ENCODE measurements around the gene SEC22B. TPM values are rescaled to one million over a fixed set of nuclear protein-coding genes. Genes with fewer than 3 reads are reported as not detected.
"Not testable (repeated sequence)": the region's sequence is repeated elsewhere in the genome, so short reads cannot be mapped to it uniquely, and the experiment has no call there.

SEC22B gene
- 32.9 and 37.7 TPM in 2 replicates for total RNA-seq
- polyA plus RNA-seq (2012) = 41.5 TPM

GRCh38 chr1:120176092-120176855 is at the start of gene SEC22B:
Gene SEC22B, minus strand, starts transcription at chr1:120176520. Its CDS starts 139 bp downstream, at chr1:120176381.
- DNase-seq (ENCODE audit: low read depth) = peak; percentile 97

- DNase-seq (ENCODE audit: low read depth) = not testable (repeated sequence)
These were observed 41.6 kb upstream of the SEC22B start for GRCh38 chr1:120217933-120218332.

GRCh38 chr1:120217175-120217929 is 41.0 kb upstream of the SEC22B start:
- DNase-seq (ENCODE audit: low read depth) = peak; percentile 26

GRCh38 chr1:120213606-120214005 is 37.3 kb upstream of the SEC22B start:
- not testable (repeated sequence) for DNase-seq (ENCODE audit: low read depth)

- DNase-seq (ENCODE audit: low read depth) = not testable (repeated sequence)
These were observed 34.4 kb upstream of the SEC22B start for GRCh38 chr1:120210754-120211153.

GRCh38 chr1:120196863-120197775 is 20.8 kb upstream of the SEC22B start:
- DNase-seq (ENCODE audit: low read depth) = not testable (repeated sequence)

GRCh38 chr1:120188626-120189025 is 12.3 kb upstream of the SEC22B start:
- DNase-seq (ENCODE audit: low read depth) = not testable (repeated sequence)

- not testable (repeated sequence) for DNase-seq (ENCODE audit: low read depth)
These were observed 5.9 kb upstream of the SEC22B start for GRCh38 chr1:120182176-120182707.

- peak; percentile 78 for DNase-seq (ENCODE audit: low read depth)
These were observed 3.7 kb upstream of the SEC22B start for GRCh38 chr1:120179811-120180690.

- DNase-seq (ENCODE audit: low read depth) = peak; percentile 14
These were observed 2.8 kb upstream of the SEC22B start for GRCh38 chr1:120178799-120179756.

GRCh38 chr1:120178058-120178457 is 1.7 kb upstream of the SEC22B start:
- not testable (repeated sequence) for DNase-seq (ENCODE audit: low read depth)

- not testable (repeated sequence) for DNase-seq (ENCODE audit: low read depth)
These were observed 632 bp downstream of the SEC22B start for GRCh38 chr1:120175688-120176087.

- not testable (repeated sequence) for DNase-seq (ENCODE audit: low read depth)
These were observed 11.6 kb downstream of the SEC22B start for GRCh38 chr1:120164761-120165160.

GRCh38 chr1:120162015-120162414 is 14.3 kb downstream of the SEC22B start:
- DNase-seq (ENCODE audit: low read depth) = not testable (repeated sequence)

GRCh38 chr1:120158495-120158894 is 17.8 kb downstream of the SEC22B start:
- DNase-seq (ENCODE audit: low read depth) = not testable (repeated sequence)

GRCh38 chr1:120158086-120158485 is 18.2 kb downstream of the SEC22B start:
- DNase-seq (ENCODE audit: low read depth) = not testable (repeated sequence)

GRCh38 chr1:120150138-120150822 is 26.0 kb downstream of the SEC22B start:
- not testable (repeated sequence) for DNase-seq (ENCODE audit: low read depth)

Data from myocyte (in vitro differentiated cells).